ENCODE results near the gene RPL12.

Gene RPL12

DNA sequence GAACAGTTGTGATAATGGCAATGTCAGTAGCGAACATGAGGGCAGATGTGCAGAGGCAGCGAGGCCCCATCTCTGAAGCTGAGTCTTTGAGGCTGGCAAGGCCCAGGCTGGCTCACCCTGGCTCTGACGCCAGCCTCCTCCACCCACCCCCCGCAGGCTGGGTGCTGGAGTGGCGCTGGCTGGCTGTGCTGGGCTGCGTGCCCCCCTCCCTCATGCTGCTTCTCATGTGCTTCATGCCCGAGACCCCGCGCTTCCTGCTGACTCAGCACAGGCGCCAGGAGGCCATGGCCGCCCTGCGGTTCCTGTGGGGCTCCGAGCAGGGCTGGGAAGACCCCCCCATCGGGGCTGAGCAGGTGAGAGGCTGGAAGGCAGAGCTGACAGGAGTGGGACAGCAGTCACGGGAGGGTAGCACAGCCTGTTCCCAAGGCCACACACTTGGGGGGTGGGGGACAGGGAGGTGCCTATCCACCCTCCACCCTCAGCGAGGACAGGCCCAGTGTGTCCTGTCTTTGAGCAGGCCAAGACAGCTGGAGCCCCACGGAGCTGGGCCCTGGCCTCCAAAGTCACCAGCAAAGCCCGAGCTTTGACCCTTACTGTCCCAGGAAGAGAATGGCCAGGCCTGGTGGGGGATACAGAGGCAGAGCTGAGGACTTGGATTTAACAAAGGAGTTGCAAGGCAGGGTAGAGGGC is 48.7 kb downstream of the RPL12 start:
- DNase-seq = no peak

DNA sequence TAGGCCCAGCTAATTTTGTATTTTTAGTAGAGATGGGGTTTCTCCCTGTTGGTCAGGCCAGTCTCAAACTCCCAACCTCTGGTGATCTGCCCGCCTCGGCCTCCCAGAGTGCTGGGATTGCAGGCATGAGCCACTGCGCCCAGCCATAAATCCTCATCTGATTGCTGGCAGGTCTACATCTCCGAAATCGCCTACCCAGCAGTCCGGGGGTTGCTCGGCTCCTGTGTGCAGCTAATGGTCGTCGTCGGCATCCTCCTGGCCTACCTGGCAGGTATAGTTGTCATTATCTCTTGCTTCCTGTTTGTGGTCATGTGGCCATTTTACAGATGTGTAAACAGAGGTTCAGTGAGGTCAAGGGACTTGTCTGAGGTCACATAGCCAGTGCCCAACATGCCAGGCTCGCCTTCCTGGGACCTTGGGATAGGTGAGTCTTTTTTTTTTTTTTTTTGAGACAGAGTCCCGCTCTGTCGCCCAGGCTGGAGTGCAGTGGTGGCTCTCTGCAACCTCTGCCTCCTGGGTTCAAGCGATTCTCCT is 51.4 kb downstream of the RPL12 start:
- DNase-seq = no peak

DNA sequence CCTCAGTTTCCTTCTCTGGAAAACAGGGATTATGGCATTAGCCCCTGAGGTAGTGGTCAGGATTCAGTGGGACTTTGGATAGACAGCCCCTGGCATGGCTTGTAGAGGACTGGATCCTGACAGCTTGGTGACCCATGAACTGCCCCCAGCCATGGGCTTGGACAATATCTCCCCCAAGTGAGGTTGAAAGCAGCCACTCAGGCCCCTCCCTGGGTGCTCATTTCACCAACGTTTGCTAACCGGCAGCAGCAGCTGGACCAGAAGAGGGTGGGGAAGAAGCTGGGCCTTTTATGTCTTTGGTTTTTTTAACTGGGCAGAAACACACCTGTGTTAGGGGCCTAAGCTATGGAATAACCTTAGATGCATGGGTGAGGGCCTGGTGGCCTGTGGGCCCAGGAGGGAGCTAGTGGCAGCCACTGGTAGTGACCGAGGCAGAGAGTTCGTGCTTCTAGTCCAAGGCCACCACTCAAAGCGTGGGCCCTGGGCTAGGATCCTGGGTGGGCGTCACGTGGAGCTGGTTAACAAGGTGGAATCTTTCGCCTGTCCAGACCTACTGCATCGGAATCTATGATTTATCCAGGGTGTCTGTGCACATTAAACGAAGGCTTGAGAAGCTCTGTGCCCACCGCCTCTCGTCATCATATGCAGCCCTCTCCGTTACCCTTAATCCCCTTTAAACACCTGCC is 52.3 kb downstream of the RPL12 start:
- no peak for DNase-seq

DNA sequence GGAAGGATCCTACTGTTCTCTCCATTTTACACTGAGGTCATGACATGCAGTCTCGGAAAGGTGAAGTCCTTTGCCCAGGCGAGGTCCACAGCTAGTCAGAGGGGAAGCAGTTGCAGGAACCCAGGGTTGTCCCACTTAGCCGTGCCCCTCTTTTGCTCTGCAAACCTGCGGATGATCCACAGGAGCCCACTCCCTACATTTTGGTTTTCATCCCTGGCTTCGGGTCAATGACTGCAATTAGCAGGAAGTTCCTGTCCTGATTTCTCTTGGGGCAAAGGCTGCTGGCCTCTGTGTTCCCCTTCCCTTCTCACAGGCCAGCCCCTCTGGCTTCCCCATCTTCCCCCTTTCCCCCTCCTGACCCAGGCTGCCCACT is 52.9 kb downstream of the RPL12 start:
- no peak for DNase-seq

All from NCI-H446 treated with DMSO at 0.1 percent for 48 hours (cell line).